ENCODE results near the gene TMEM221.
A peak's percentile ranks its signal among the peaks of the same experiment; 100 is the strongest.

The TMEM221 gene

GRCh38 chr19:17471410-17472125 lies 23.1 kb upstream of the TMEM221 start:
- no peak for DNase-seq

GRCh38 chr19:17470068-17470841 lies 21.8 kb upstream of the TMEM221 start, which contains the start of gene SLC27A1:
SLC27A1 (plus strand) TSS chr19:17470524; CDS start chr19:17470541, 17 bp downstream.
- DNase-seq: peak; percentile 54 to 85 (median 60)

- DNase-seq: peak; percentile 54 to 92 (median 75)
Measured at GRCh38 chr19:17469481-17470067, 21.1 kb upstream of the TMEM221 start.

GRCh38 chr19:17469092-17469480 lies 20.6 kb upstream of the TMEM221 start:
- no peak for DNase-seq

- DNase-seq: no peak
Measured at GRCh38 chr19:17468302-17469091, 20.0 kb upstream of the TMEM221 start.

- no peak for DNase-seq
Measured at GRCh38 chr19:17467471-17468301, 19.2 kb upstream of the TMEM221 start.

- no peak for DNase-seq
Measured at GRCh38 chr19:17466487-17466850, 18.0 kb upstream of the TMEM221 start.

GRCh38 chr19:17460372-17461230 lies 12.1 kb upstream of the TMEM221 start, which contains the start of gene NXNL1:
NXNL1 (minus strand) TSS chr19:17460926; CDS start chr19:17460869, 57 bp downstream.
- DNase-seq: no peak

- DNase-seq: no peak
Measured at GRCh38 chr19:17458970-17459369, 10.5 kb upstream of the TMEM221 start.

- DNase-seq: no peak
Measured at GRCh38 chr19:17457616-17458015, 9.1 kb upstream of the TMEM221 start.

- no peak for DNase-seq
Measured at GRCh38 chr19:17456127-17456526, 7.7 kb upstream of the TMEM221 start.

- DNase-seq: no peak
Measured at GRCh38 chr19:17455308-17456123, 7.0 kb upstream of the TMEM221 start.

- no peak for DNase-seq
Measured at GRCh38 chr19:17454576-17455071, 6.2 kb upstream of the TMEM221 start.

GRCh38 chr19:17451820-17452219 lies 3.4 kb upstream of the TMEM221 start:
- no peak for DNase-seq

- no peak for DNase-seq
Measured at GRCh38 chr19:17450264-17451075, 2.0 kb upstream of the TMEM221 start.

- no peak for DNase-seq
Measured at GRCh38 chr19:17447704-17448130, 751 bp downstream of the TMEM221 start.

GRCh38 chr19:17445526-17446165 lies 2.8 kb downstream of the TMEM221 start:
- no peak for DNase-seq

Data from activated naive CD4-positive, alpha-beta T cell (primary cell).